Measurements from ENCODE around the gene ZNF236.

GRCh38 chr18:76931171-76931570 is 108.8 kb downstream of the ZNF236 start:
- TF ChIP-seq CHD4 (IDR thresholded peaks at IDR 0.05; ENCODE audit: borderline replicate concordance) (no peak), CEBPB (IDR thresholded peaks at IDR 0.05) (no peak), CTCF (IDR thresholded peaks at IDR 0.05) (no peak), POLR2AphosphoS2 (conservative IDR thresholded peaks at IDR 0.05; ENCODE audit: low read length) (no peak), RAD21 (conservative IDR thresholded peaks at IDR 0.05 in 1 of 2, IDR thresholded peaks at IDR 0.05 in 1 of 2) (no peak)

All from A549 (cell line).